SU-DHL-6 (cell line): Measurements from ENCODE around the gene VAC14.

Source experiments
- H2AFZ ChIP-seq: fragments of 200-600 bp; sonication (generic); 2 replicates; pipeline ENCODE4 v1.6.1; 2014; ENCODE audit warnings: low read depth, mild to moderate bottlenecking, moderate library complexity, mixed read lengths, antibody characterized with exemption, low read length; ENCODE audit not compliant: severe bottlenecking
- H3F3A ChIP-seq: fragments of 200-600 bp; shearing (Covaris generic); 2 replicates; pipeline ENCODE4 v1.6.0; 2016; ENCODE audit warnings: antibody characterized with exemption, mild to moderate bottlenecking; ENCODE audit not compliant: insufficient read depth
- H3K27ac ChIP-seq: fragments of 200-600 bp; sonication (generic); 2 replicates; pipeline ENCODE4 v1.5.1; 2016; ENCODE audit warnings: low read depth, mild to moderate bottlenecking, low read length, moderate library complexity, mixed read lengths
- H3K27me3 ChIP-seq: fragments of 200-600 bp; sonication (generic), shearing (Covaris generic); 2 replicates; pipeline ENCODE4 v1.6.0; 2014; ENCODE audit warnings: mild to moderate bottlenecking, low read length
- H3K36me3 ChIP-seq: fragments of 200-600 bp; sonication (generic); 2 replicates; pipeline ENCODE4 v1.6.1; 2014; ENCODE audit warnings: mild to moderate bottlenecking, low read length, mixed read lengths
- H3K4me2 ChIP-seq: fragments of 300-600, 200-600 bp; shearing (Covaris generic), sonication (generic); 2 replicates; pipeline ENCODE4 v1.6.0; 2014; ENCODE audit warnings: low read length, low read depth, mild to moderate bottlenecking; ENCODE audit not compliant: poor library complexity, severe bottlenecking
- H3K4me3 ChIP-seq: fragments of 200-600 bp; sonication (generic); 2 replicates; pipeline ENCODE4 v1.5.1; 2014; ENCODE audit warnings: antibody characterized with exemption, low read length, mild to moderate bottlenecking, mixed read lengths; ENCODE audit not compliant: insufficient read depth, poor library complexity, severe bottlenecking
- H3K79me2 ChIP-seq: fragments of 200-600 bp; sonication (generic); 2 replicates; pipeline ENCODE4 v1.6.1; 2014; ENCODE audit warnings: mild to moderate bottlenecking, low read length, moderate library complexity; ENCODE audit not compliant: insufficient read depth
- H3K9ac ChIP-seq: fragments of 200-600 bp; sonication (generic); 2 replicates; pipeline ENCODE4 v1.7.0; 2014; ENCODE audit warnings: mild to moderate bottlenecking, low read length
- H3K9me2 ChIP-seq: fragments of 200-600 bp; sonication (generic); replicated peaks from 2 replicates; pipeline ENCODE4 v1.6.1; 2014; ENCODE audit warnings: low read length; ENCODE audit not compliant: insufficient read depth
- H3K9me3 ChIP-seq: fragments of 200-600 bp; sonication (generic); 2 replicates; pipeline ENCODE4 v1.6.1; 2014; ENCODE audit warnings: low read length, mixed read lengths; ENCODE audit not compliant: insufficient read depth
- H4K20me1 ChIP-seq: fragments of 200-600 bp; sonication (generic); 2 replicates; pipeline ENCODE4 v1.6.1; 2014; ENCODE audit warnings: low read depth, mild to moderate bottlenecking, antibody characterized with exemption, low read length, moderate library complexity, mixed read lengths
- CTCF ChIP-seq: fragments of 200-600 bp; sonication (generic); IDR thresholded peaks from one replicate; pipeline ENCODE4 v1.5.1; 2017; ENCODE audit warnings: antibody characterized with exemption, mild to moderate bottlenecking, low read length, moderate library complexity; ENCODE audit not compliant: insufficient read depth, poor library complexity, severe bottlenecking
- EZH2phosphoT487 ChIP-seq: fragments of 200-600 bp; sonication (generic), shearing (Covaris generic); conservative IDR thresholded peaks from 2 replicates; pipeline ENCODE4 v1.6.1; 2018; ENCODE audit warnings: mild to moderate bottlenecking, antibody characterized with exemption, low read length, moderate library complexity, mixed read lengths

The VAC14 gene

GRCh38 chr16:70740914-70741782 is 59.8 kb downstream of the VAC14 start:
- no peak overlapping the region for H3K4me2 ChIP-seq
- TF ChIP-seq CTCF (no peak), EZH2phosphoT487 (no peak)
- H3K27ac ChIP-seq: no peak overlapping the region

GRCh38 chr16:70740174-70740913 is 60.6 kb downstream of the VAC14 start:
- H3K4me3 ChIP-seq: no peak overlapping the region

More at GRCh38 chr16:70740914-70741782, 59.8 kb downstream of the VAC14 start:
- Histone ChIP-seq H2AFZ (no peak overlapping the region), H4K20me1 (no peaks in the 10 kb centered on the region), H3K4me3 (no peak overlapping the region), H3K9ac (no peak overlapping the region), H3K79me2 (no peaks in the 10 kb centered on the region), H3K36me3 (no peaks in the 10 kb centered on the region), H3K9me3 (no peaks in the 10 kb centered on the region), H3K27me3 (no peaks in the 10 kb centered on the region), H3K9me2 (no peaks in the 10 kb centered on the region), H3F3A (peaks cover 4% of the 10 kb centered on the region; the same call in 1 of the 2 replicates)

GRCh38 chr16:70739389-70739788 is 61.6 kb downstream of the VAC14 start:
- no peak overlapping the region for H2AFZ ChIP-seq
- no peak for TF ChIP-seq CTCF
- TF ChIP-seq EZH2phosphoT487: no peak

More at GRCh38 chr16:70740174-70740913, 60.6 kb downstream of the VAC14 start:
- H2AFZ ChIP-seq: no peak overlapping the region
- H3K9me3 ChIP-seq: no peaks in the 10 kb centered on the region
- no peaks in the 10 kb centered on the region for H3K27me3 ChIP-seq
- H3K9me2 ChIP-seq: no peaks in the 10 kb centered on the region
- no peaks in the 10 kb centered on the region for H3K79me2 ChIP-seq
- no peak overlapping the region for H3K27ac ChIP-seq
- H4K20me1 ChIP-seq: no peaks in the 10 kb centered on the region
- no peak for TF ChIP-seq EZH2phosphoT487
- no peak for TF ChIP-seq CTCF
- no peak overlapping the region for H3K4me2 ChIP-seq
- H3K9ac ChIP-seq: no peak overlapping the region
- H3F3A ChIP-seq: peaks cover 4% of the 10 kb centered on the region; the same call in 1 of the 2 replicates
- H3K36me3 ChIP-seq: no peaks in the 10 kb centered on the region

More at GRCh38 chr16:70739389-70739788, 61.6 kb downstream of the VAC14 start:
- H3K27ac ChIP-seq: peak overlapping the region; percentile 6; the same call in 1 of the 2 replicates
- no peaks in the 10 kb centered on the region for H3K9me3 ChIP-seq
- no peaks in the 10 kb centered on the region for H4K20me1 ChIP-seq
- no peaks in the 10 kb centered on the region for H3K79me2 ChIP-seq
- no peaks in the 10 kb centered on the region for H3K27me3 ChIP-seq
- peaks cover 4% of the 10 kb centered on the region; the same call in 1 of the 2 replicates for H3F3A ChIP-seq
- no peaks in the 10 kb centered on the region for H3K36me3 ChIP-seq
- no peaks in the 10 kb centered on the region for H3K9me2 ChIP-seq
- no peak overlapping the region for H3K9ac ChIP-seq
- H3K4me3 ChIP-seq: no peak overlapping the region
- H3K4me2 ChIP-seq: no peak overlapping the region
